Loucy (cell line): ENCODE data around the gene CEMIP2.

ENCODE experiments used
- CTCF ChIP-seq: fragments of 200-600 bp; sonication (generic); conservative IDR thresholded peaks from 2 replicates; pipeline ENCODE4 v1.5.1; 2014; ENCODE audit warnings: mild to moderate bottlenecking, antibody characterized with exemption, low read length
- EZH2phosphoT487 ChIP-seq: fragments of 200-600 bp; IDR thresholded peaks from 2 replicates; pipeline ENCODE4 v1.6.1; 2018; ENCODE audit warnings: antibody characterized with exemption, mild to moderate bottlenecking, moderate library complexity, borderline replicate concordance

- no peak for TF ChIP-seq CTCF
- no peak for TF ChIP-seq EZH2phosphoT487
Observed at GRCh38 chr9:71721855-71722254, 46.5 kb downstream of the CEMIP2 start.
